NCI-H2029 treated with DMSO at 0.1 percent for 48 hours (cell line): ENCODE measurements around the gene UBE2R2.
"Not testable (repeated sequence)": the region's sequence is repeated elsewhere in the genome, so short reads cannot be mapped to it uniquely, and the experiment has no call there.

Source experiments
- DNase-seq: peaks from one replicate; lab custom pipeline; 2025; lab: John Stamatoyannopoulos, UW

The UBE2R2 gene

GRCh38 chr9:33927694-33928093 lies 110.7 kb downstream of the UBE2R2 start:
- no peak for DNase-seq

- DNase-seq, result no peak
These were observed 114.4 kb downstream of the UBE2R2 start for GRCh38 chr9:33931326-33931725.

- no peak for DNase-seq
These were observed 115.3 kb downstream of the UBE2R2 start for GRCh38 chr9:33932078-33932807.

- DNase-seq, result no peak
These were observed 117.4 kb downstream of the UBE2R2 start for GRCh38 chr9:33934188-33934878.

GRCh38 chr9:33939924-33940874 lies 123.2 kb downstream of the UBE2R2 start:
- DNase-seq, result peak; percentile 36

GRCh38 chr9:33942471-33943083 lies 125.6 kb downstream of the UBE2R2 start:
- DNase-seq, result no peak

GRCh38 chr9:33943389-33943788 lies 126.4 kb downstream of the UBE2R2 start:
- no peak for DNase-seq

- DNase-seq, result no peak
These were observed 130.0 kb downstream of the UBE2R2 start for GRCh38 chr9:33946779-33947535.

- no peak for DNase-seq
These were observed 133.4 kb downstream of the UBE2R2 start for GRCh38 chr9:33950371-33950770.

- no peak for DNase-seq
These were observed 135.1 kb downstream of the UBE2R2 start for GRCh38 chr9:33952066-33952465.

GRCh38 chr9:33956544-33956943 lies 139.6 kb downstream of the UBE2R2 start:
- DNase-seq, result no peak

- DNase-seq, result no peak
These were observed 142.8 kb downstream of the UBE2R2 start for GRCh38 chr9:33959725-33960124.

- not testable (repeated sequence) for DNase-seq
These were observed 145.5 kb downstream of the UBE2R2 start for GRCh38 chr9:33962468-33962867.

GRCh38 chr9:33964086-33964768 lies 147.3 kb downstream of the UBE2R2 start:
- DNase-seq, result no peak
